ENCODE measurements around the gene CFAP20DC.
"Not testable (repeated sequence)": the region's sequence is repeated elsewhere in the genome, so short reads cannot be mapped to it uniquely, and the experiment has no call there.

CFAP20DC gene

DNA sequence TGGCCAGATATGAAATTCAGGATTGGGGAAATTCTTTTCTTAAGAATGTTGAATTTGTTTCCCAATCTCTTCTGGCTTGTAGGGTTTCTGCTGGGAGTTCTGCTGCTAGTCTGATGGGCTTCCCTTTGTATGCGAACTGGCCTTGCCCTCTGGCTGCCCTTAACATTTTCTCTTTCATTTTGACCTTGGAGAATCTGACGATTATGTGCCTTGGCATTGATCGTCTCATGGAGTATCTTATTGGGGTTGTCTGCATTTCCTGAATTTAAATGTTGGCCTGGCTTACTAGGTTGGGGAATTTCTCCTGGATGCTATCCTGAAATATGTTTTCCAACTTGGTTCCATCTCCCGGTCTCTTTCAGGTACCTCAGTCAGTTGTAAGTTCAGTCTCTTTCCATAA lies 152.2 kb downstream of the CFAP20DC start:
- no peak for TF ChIP-seq MZF1 (tag by site-specific recombination; IDR thresholded peaks at IDR 0.05; ENCODE audit: borderline replicate concordance)
- TF ChIP-seq ZNF416 (tag by site-specific recombination; IDR thresholded peaks at IDR 0.05): no peak
- TF ChIP-seq ZNF558 (tag by site-specific recombination; IDR thresholded peaks at IDR 0.05): no peak
- TF ChIP-seq SCRT1 (tag by site-specific recombination; IDR thresholded peaks at IDR 0.05; ENCODE audit: borderline replicate concordance): no peak
- TF ChIP-seq ZNF624 (tag by site-specific recombination; IDR thresholded peaks at IDR 0.05): no peak
- no peak for TF ChIP-seq ZNF610 (tag by site-specific recombination; IDR thresholded peaks at IDR 0.05; ENCODE audit: borderline replicate concordance)
- TF ChIP-seq, protein P1, sequence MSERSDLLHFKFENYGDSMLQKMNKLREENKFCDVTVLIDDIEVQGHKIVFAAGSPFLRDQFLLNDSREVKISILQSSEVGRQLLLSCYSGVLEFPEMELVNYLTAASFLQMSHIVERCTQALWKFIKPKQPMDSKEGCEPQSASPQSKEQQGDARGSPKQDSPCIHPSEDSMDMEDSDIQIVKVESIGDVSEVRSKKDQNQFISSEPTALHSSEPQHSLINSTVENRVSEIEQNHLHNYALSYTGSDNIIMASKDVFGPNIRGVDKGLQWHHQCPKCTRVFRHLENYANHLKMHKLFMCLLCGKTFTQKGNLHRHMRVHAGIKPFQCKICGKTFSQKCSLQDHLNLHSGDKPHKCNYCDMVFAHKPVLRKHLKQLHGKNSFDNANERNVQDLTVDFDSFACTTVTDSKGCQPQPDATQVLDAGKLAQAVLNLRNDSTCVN (tag by site-specific recombination; optimal IDR thresholded peaks at IDR 0.05): no peak
- TF ChIP-seq, protein P2, sequence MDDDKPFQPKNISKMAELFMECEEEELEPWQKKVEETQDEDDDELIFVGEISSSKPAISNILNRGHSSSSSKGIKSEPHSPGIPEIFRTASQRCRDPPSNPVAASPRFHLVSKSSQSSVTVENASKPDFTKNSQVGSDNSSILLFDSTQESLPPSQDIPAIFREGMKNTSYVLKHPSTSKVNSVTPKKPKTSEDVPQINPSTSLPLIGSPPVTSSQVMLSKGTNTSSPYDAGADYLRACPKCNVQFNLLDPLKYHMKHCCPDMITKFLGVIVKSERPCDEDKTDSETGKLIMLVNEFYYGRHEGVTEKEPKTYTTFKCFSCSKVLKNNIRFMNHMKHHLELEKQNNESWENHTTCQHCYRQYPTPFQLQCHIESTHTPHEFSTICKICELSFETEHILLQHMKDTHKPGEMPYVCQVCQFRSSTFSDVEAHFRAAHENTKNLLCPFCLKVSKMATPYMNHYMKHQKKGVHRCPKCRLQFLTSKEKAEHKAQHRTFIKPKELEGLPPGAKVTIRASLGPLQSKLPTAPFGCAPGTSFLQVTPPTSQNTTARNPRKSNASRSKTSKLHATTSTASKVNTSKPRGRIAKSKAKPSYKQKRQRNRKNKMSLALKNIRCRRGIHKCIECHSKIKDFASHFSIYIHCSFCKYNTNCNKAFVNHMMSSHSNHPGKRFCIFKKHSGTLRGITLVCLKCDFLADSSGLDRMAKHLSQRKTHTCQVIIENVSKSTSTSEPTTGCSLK (tag by site-specific recombination; IDR thresholded peaks at IDR 0.05): no peak
- no peak for TF ChIP-seq ZBTB17 (tag by site-specific recombination; IDR thresholded peaks at IDR 0.05)
- TF ChIP-seq ZNF341 (tag by site-specific recombination; IDR thresholded peaks at IDR 0.05; ENCODE audit: low read depth): no peak
- TF ChIP-seq, protein P3, sequence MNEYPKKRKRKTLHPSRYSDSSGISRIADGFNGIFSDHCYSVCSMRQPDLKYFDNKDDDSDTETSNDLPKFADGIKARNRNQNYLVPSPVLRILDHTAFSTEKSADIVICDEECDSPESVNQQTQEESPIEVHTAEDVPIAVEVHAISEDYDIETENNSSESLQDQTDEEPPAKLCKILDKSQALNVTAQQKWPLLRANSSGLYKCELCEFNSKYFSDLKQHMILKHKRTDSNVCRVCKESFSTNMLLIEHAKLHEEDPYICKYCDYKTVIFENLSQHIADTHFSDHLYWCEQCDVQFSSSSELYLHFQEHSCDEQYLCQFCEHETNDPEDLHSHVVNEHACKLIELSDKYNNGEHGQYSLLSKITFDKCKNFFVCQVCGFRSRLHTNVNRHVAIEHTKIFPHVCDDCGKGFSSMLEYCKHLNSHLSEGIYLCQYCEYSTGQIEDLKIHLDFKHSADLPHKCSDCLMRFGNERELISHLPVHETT (tag by site-specific recombination; IDR thresholded peaks at IDR 0.05): no peak
- TF ChIP-seq ZNF768 (tag by site-specific recombination; IDR thresholded peaks at IDR 0.05): no peak
- TF ChIP-seq ZNF501 (tag by site-specific recombination; IDR thresholded peaks at IDR 0.05): no peak
- Histone ChIP-seq H3K9me3 (ENCODE audit: control insufficient read depth, insufficient read depth, low read depth, low read length) (no peaks in the 10 kb centered on the region), H3K4me3 (ENCODE audit: low read depth, low read length) (no peak overlapping the region), H3K4me1 (ENCODE audit: control insufficient read depth, insufficient read depth, low read length) (no peaks in the 10 kb centered on the region), H3K36me3 (ENCODE audit: control insufficient read depth in 2 of 2, insufficient read depth in 1 of 2, low read length in 2 of 2) (no peaks in the 10 kb centered on the region), H3K27ac (ENCODE audit: extremely low read depth, low read depth, low read length) (no peak overlapping the region)
- ChIA-PET CTCF (no interaction called here), POLR2A (no interaction called here)

DNA sequence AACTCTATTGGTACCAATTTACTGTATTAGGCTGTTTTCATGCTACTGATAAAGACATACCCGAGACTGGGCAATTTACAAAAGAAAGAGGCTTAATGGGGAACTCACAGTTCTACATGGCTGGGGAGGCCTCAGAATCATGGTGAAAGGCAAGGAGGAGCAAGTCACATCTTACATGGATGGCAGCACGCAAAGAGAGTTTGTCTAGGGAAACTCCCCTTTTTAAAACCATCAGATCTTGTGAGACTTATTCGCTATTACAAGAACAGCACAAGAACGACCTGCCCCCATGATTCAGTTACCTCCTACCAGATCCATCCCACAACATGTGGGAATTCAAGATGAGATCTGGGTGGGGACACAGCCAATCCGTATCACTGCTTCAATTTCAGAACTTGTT lies 154.1 kb downstream of the CFAP20DC start:
- H3K4me3 ChIP-seq (ENCODE audit: low read depth, low read length); H3K4me1 ChIP-seq (ENCODE audit: control insufficient read depth, insufficient read depth, low read length); H3K36me3 ChIP-seq (ENCODE audit: control insufficient read depth in 2 of 2, insufficient read depth in 1 of 2, low read length in 2 of 2); H3K9me3 ChIP-seq (ENCODE audit: control insufficient read depth, insufficient read depth, low read depth, low read length); POLR2A ChIA-PET; H3K27ac ChIP-seq (ENCODE audit: extremely low read depth, low read depth, low read length): not testable (repeated sequence)
- CTCF ChIA-PET: interaction anchor here (0.6 kb wide), 1 partner anchor 70 kb away, joined by 3 read pairs; no protein-coding TSS in a partner anchor

DNA sequence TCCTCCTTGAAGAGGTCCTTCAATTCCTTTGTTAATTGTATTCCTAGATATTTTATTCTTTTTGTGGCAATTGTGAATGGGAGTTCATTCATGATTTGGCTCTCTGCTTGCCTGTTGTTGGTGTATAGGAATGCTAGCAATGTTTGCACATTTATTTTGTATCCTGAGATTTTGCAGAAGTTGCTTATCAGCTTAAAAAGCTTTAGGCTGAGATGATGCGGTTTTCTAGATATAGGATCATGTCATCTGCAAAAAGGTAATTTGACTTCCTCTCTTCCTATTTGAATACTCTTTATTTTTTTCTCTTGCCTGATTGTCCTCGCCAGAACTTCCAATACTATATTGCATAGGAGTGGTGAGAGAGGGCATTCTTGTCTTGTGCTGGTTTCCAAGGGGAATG lies 157.3 kb downstream of the CFAP20DC start:
- not testable (repeated sequence) for H3K9me3 ChIP-seq (ENCODE audit: control insufficient read depth, insufficient read depth, low read depth, low read length)

DNA sequence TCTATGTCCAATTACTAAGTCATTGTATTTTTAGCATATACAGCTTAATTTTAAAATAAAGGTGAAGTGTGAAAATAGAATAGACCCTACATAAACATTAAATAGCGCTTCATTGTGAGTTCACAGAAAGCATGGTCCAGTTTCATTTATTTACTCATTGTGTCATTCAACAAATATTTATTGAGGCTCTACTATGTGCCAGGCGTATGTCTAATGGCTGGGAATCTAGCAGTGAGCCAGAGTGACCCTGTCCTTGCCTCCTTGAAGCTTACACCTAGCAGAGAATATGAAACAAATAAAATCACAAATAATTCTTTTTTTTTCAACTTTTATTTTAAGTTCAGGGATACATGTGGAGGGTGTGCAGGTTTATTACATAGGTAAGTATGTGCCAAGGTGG lies 161.7 kb downstream of the CFAP20DC start:
- POLR2A ChIA-PET: no interaction called here

More for the DNA sequence above, 157.3 kb downstream of the CFAP20DC start:
- H3K4me3 ChIP-seq (ENCODE audit: low read depth, low read length); H3K27ac ChIP-seq (ENCODE audit: extremely low read depth, low read depth, low read length); H3K4me1 ChIP-seq (ENCODE audit: control insufficient read depth, insufficient read depth, low read length); POLR2A ChIA-PET; CTCF ChIA-PET; H3K36me3 ChIP-seq (ENCODE audit: control insufficient read depth in 2 of 2, insufficient read depth in 1 of 2, low read length in 2 of 2): not testable (repeated sequence)

More for the DNA sequence above, 161.7 kb downstream of the CFAP20DC start:
- no peak for TF ChIP-seq ZNF335 (tag by site-specific recombination; conservative IDR thresholded peaks at IDR 0.05)
- TF ChIP-seq ZNF837 (tag by site-specific recombination; IDR thresholded peaks at IDR 0.05): no peak
- no peak for TF ChIP-seq KLF7 (tag by site-specific recombination; IDR thresholded peaks at IDR 0.05; ENCODE audit: borderline replicate concordance)
- TF ChIP-seq, protein P4, sequence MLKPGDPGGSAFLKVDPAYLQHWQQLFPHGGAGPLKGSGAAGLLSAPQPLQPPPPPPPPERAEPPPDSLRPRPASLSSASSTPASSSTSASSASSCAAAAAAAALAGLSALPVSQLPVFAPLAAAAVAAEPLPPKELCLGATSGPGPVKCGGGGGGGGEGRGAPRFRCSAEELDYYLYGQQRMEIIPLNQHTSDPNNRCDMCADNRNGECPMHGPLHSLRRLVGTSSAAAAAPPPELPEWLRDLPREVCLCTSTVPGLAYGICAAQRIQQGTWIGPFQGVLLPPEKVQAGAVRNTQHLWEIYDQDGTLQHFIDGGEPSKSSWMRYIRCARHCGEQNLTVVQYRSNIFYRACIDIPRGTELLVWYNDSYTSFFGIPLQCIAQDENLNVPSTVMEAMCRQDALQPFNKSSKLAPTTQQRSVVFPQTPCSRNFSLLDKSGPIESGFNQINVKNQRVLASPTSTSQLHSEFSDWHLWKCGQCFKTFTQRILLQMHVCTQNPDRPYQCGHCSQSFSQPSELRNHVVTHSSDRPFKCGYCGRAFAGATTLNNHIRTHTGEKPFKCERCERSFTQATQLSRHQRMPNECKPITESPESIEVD (tag by site-specific recombination; IDR thresholded peaks at IDR 0.05): no peak
- no peak for TF ChIP-seq ZNF658 (tag by site-specific recombination; IDR thresholded peaks at IDR 0.05)
- TF ChIP-seq ZNF707 (tag by site-specific recombination; IDR thresholded peaks at IDR 0.05): no peak
- Histone ChIP-seq H3K4me3 (ENCODE audit: low read depth, low read length) (no peak overlapping the region), H3K36me3 (ENCODE audit: control insufficient read depth in 2 of 2, insufficient read depth in 1 of 2, low read length in 2 of 2) (no peaks in the 10 kb centered on the region), H3K9me3 (ENCODE audit: control insufficient read depth, insufficient read depth, low read depth, low read length) (no peaks in the 10 kb centered on the region), H3K27ac (ENCODE audit: extremely low read depth, low read depth, low read length) (no peak overlapping the region), H3K4me1 (ENCODE audit: control insufficient read depth, insufficient read depth, low read length) (no peaks in the 10 kb centered on the region)
- CTCF ChIA-PET: no interaction called here

Measured in HEK293 (cell line).